DND-41 (cell line): Measurements from ENCODE around the gene TGM5.

Experiments used
- CTCF ChIP-seq: IDR thresholded peaks from 2 replicates; pipeline ENCODE4 v1.5.1; 2012; ENCODE audit warnings: borderline replicate concordance, low read length, moderate library complexity, mild to moderate bottlenecking; ENCODE audit not compliant: poor library complexity, severe bottlenecking; ENCODE audit errors: extremely low read depth
- EZH2 ChIP-seq: IDR thresholded peaks from 3 replicates; pipeline ENCODE4 v1.6.1; 2012; ENCODE audit warnings: borderline replicate concordance, low read depth, mild to moderate bottlenecking, moderate library complexity, low read length, inconsistent platforms; ENCODE audit not compliant: severe bottlenecking

DNA sequence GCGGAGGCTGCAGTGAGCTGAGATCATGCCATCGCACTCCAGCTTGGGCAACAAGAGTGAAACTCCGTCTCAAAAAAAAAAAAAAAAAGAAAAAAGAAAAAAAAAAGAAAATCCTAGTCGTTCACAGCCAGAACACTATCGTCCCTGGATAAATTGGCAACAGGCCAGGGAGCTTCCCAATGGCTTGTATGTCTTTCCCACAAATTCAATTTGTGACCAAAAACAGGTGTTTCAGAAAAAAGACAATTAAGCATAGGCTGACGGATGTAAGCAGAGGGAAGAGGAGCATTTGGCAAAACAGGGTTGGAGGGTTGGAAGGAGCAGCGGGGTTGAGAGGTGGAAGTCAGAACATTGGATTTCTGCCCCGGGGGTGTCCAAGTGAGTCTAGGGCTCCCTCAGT lies 54.4 kb downstream of the TGM5 start:
- no peak for TF ChIP-seq CTCF
- TF ChIP-seq EZH2 = no peak
